A549 (cell line): Measurements from ENCODE around the gene SWI5. TPM values are rescaled to one million over a fixed set of nuclear protein-coding genes. Genes with fewer than 3 reads are reported as not detected.

Source experiments
- ATAC-seq, 2 experiments: fragments of 200-7000 bp in 1 of 2; fragments of >200 bp in 1 of 2; cut with Nextera tagmentation in 1 of 2; cut with Tn5 transposase in 1 of 2; 3 replicates each; pipeline versions ENCODE4 v1.8.0 to v1.9.1; 2018 to 2020; ENCODE audit warnings: mild to moderate bottlenecking in 1 of 2, moderate library complexity in 1 of 2
- CTCF ChIA-PET: fragments of 300-600 bp; sonication (Branson Sonifier 250); formaldehyde crosslinking; extraction: SDS; loops from one replicate; lab custom pipeline; 2021; ENCODE audit warnings: antibody characterized with exemption, inconsistent platforms; lab: Yijun Ruan, JAX
- POLR2A ChIA-PET: fragments of 350-600 bp; formaldehyde crosslinking; extraction: SDS; loops from one replicate; lab custom pipeline; 2021; ENCODE audit warnings: antibody characterized with exemption, inconsistent platforms; lab: Yijun Ruan, JAX
- DNase-seq, 2 experiments: peaks; one replicate each; pipeline versions ENCODE4 v3.0.0 to v3.0.0-alpha.2; 2011 to 2016; ENCODE audit warnings: low read depth in 1 of 2, low spot score in 1 of 2
- FAIRE-seq: peaks from 2 replicates; lab custom pipeline; 2011; peaks lifted over from hg19 to GRCh38; lab: Jason Lieb, UNC
- H3K27ac ChIP-seq, 2 experiments: fragments of >200 bp; sonication (Bioruptor Twin); formaldehyde crosslinking; 3 replicates each; pipeline ENCODE4 v1.5.1; 2016 to 2017
- H3K4me1 ChIP-seq: fragments of >200 bp; sonication (Bioruptor Twin); formaldehyde crosslinking; 3 replicates; pipeline ENCODE4 v1.6.1; 2016
- H3K4me2 ChIP-seq: fragments of >200 bp; sonication (Bioruptor Twin); formaldehyde crosslinking; 3 replicates; pipeline ENCODE4 v1.6.1; 2016
- H3K4me3 ChIP-seq: fragments of >200 bp; sonication (Bioruptor Twin); formaldehyde crosslinking; 3 replicates; pipeline ENCODE4 v1.5.1; 2016
- H3K9me3 ChIP-seq: fragments of >200 bp; sonication (Bioruptor Twin); formaldehyde crosslinking; 3 replicates; pipeline ENCODE4 v1.6.1; 2016
- BHLHE40 ChIP-seq: IDR thresholded peaks from 2 replicates; pipeline ENCODE4 v1.6.1; 2012; ENCODE audit warnings: low read depth, low read length, inconsistent platforms
- CBX2 ChIP-seq: fragments of 200-600 bp; sonication (generic); IDR thresholded peaks from 2 replicates; pipeline ENCODE4 v1.6.1; 2016; ENCODE audit warnings: low read depth, mild to moderate bottlenecking, borderline replicate concordance
- CBX8 ChIP-seq: fragments of 200-600 bp; sonication (generic); IDR thresholded peaks from 2 replicates; pipeline ENCODE4 v1.6.1; 2016
- EHMT2 ChIP-seq: fragments of 200-600 bp; sonication (generic); IDR thresholded peaks from 2 replicates; pipeline ENCODE4 v1.6.1; 2016; ENCODE audit warnings: antibody characterized with exemption, low read depth, mild to moderate bottlenecking, moderate library complexity
- HEYL ChIP-seq: fragments of 250-450 bp; sonication (Bioruptor Pico); IDR thresholded peaks from 2 replicates; pipeline ENCODE4 v1.8.0; 2021; ENCODE audit warnings: mild to moderate bottlenecking, moderate library complexity
- HOXB13 ChIP-seq: fragments of 250-450 bp; sonication (Bioruptor Pico); IDR thresholded peaks from 2 replicates; pipeline ENCODE4 v1.5.0; 2020; ENCODE audit warnings: low read depth, mild to moderate bottlenecking, moderate library complexity
- MAFK ChIP-seq: fragments of 450-650 bp; IDR thresholded peaks from 2 replicates; pipeline ENCODE4 v1.6.1; 2014; ENCODE audit not compliant: partially characterized antibody
- MAZ ChIP-seq: fragments of 150-350 bp; IDR thresholded peaks from 2 replicates; pipeline ENCODE4 v1.6.1; 2014; ENCODE audit warnings: antibody characterized with exemption, low read depth, low read length, borderline replicate concordance
- MYC ChIP-seq: IDR thresholded peaks from 2 replicates; pipeline ENCODE4 v1.6.1; 2012; ENCODE audit warnings: mild to moderate bottlenecking, inconsistent platforms, low read length, improper control_type of control experiment, borderline replicate concordance
- NR3C1 ChIP-seq: fragments of >200 bp; sonication (Bioruptor Twin); formaldehyde crosslinking; IDR thresholded peaks from 3 replicates; pipeline ENCODE4 v1.6.1; 2017
- POLR2A ChIP-seq: IDR thresholded peaks from 2 replicates; pipeline ENCODE4 v1.6.1; 2012; ENCODE audit warnings: mild to moderate bottlenecking, low read length
- POLR2AphosphoS2 ChIP-seq: conservative IDR thresholded peaks from 2 replicates; pipeline ENCODE4 v1.6.1; 2012; ENCODE audit warnings: low read length, improper control_type of control experiment, inconsistent platforms
- RARB ChIP-seq: fragments of 250-450 bp; sonication (Bioruptor Pico); IDR thresholded peaks from 2 replicates; pipeline ENCODE4 v1.8.0; 2021; ENCODE audit warnings: mild to moderate bottlenecking, moderate library complexity
- SREBF2 ChIP-seq: fragments of 450-650 bp; IDR thresholded peaks from 2 replicates; pipeline ENCODE4 v1.6.1; 2014; ENCODE audit warnings: mild to moderate bottlenecking, moderate library complexity
- TFCP2L1 ChIP-seq: fragments of 250-450 bp; sonication (Bioruptor Pico); IDR thresholded peaks from 2 replicates; pipeline ENCODE4 v1.5.0; 2021; ENCODE audit warnings: mild to moderate bottlenecking
- ZNF302 ChIP-seq: fragments of 250-450 bp; sonication (Bioruptor Pico); IDR thresholded peaks from 2 replicates; pipeline ENCODE4 v1.9.0; 2021; ENCODE audit warnings: inconsistent platforms, mild to moderate bottlenecking, moderate library complexity
- WGBS: methylation state at CpG from one replicate; pipeline ENCODE4 v1.1.6; 2017; ENCODE audit errors: missing lambda C conversion rate; 5-methylcytosine and 5-hydroxymethylcytosine counted together
- polyA plus RNA-seq, 4 experiments: library from polyadenylated mRNA; depleted of rRNA in 3 of 4; stranded (reverse); fragments of >200 nt; fragmentation: RNase III in 1 of 4; extraction: RNeasy Plus Mini Kit Qiagen cat#74134 plus additional on column Dnase treatment in 1 of 4; gene quantifications; 2 replicates in 3 of 4; 3 replicates in 1 of 4; pipeline ENCODE4 v1.2.3, GENCODE V29; 2011 to 2017
- TF ChIP-seq, protein P1 (sequence below): fragments of 200-600 bp; sonication (generic); IDR thresholded peaks from 2 replicates; pipeline ENCODE4 v1.6.1; 2016; ENCODE audit warnings: antibody characterized with exemption, mild to moderate bottlenecking, moderate library complexity
- TF ChIP-seq, protein P2 (sequence below): fragments of 250-450 bp; sonication (Bioruptor Pico); IDR thresholded peaks from 2 replicates; pipeline ENCODE4 v1.5.0; 2020; ENCODE audit warnings: low read depth, mild to moderate bottlenecking, moderate library complexity
- TF ChIP-seq, protein P3 (sequence below): IDR thresholded peaks from 2 replicates; pipeline ENCODE4 v1.6.1; 2012

The SWI5 gene
- polyA plus RNA-seq, 2 of the 4 experiments (the other 2 are of a cell fraction): 45.3 to 66.8 TPM

DNA sequence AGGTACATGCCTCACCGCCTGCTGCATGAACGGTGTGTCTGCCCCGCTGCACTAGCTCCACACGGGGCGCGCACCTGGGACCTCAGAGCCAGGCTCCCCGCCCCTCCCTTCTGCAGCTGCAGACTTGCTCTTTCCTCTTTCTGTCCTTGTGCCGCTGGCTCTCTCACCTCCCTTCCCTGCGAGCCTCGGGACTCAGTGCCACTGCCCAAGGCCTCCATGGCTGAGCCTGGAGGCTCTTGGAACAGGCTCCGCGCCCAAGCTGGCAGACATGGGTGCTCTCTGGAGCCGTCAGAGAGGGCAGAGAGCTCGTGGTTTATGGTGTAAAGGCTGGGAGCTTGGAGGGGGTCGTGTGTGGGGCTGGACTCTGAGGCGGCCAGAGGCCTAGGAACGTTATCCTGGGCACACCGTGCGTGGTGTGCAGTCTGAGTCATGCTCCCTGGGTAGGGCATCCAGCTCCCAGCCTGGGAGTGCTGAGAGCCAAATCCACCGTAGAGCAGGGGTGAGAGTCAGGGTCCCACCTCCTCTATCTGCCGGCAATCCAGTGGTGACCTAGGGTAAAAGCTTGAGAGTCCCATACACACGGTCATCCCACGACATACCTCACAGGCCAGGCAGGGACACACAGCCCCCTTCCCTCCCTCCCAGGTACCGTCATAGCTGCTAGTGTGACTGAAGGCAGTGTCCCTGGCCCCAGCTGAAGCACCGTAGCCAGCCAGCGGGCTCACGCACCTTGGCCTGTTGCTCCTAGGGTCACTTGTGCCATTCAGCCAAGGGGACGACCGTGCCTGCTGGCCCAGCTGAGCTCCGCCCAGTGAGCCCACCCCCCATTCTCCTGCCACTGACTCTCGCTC lies 22.7 kb upstream of the SWI5 start:
- no peaks in the 10 kb centered on the region for H3K9me3 ChIP-seq
- H3K4me3 ChIP-seq: no peak overlapping the region
- ChIA-PET POLR2A (no interaction called here), CTCF (interaction anchor here (0.9 to 4.3 kb wide), 10 partner anchors 9 to 280 kb away, joined by 3 to 37 read pairs (median 3); no protein-coding TSS in a partner anchor)
- no peak overlapping the region for H3K27ac ChIP-seq
- H3K4me2 ChIP-seq: no peak overlapping the region
- WGBS: 84% methylated on average over 29 of the region's 31 CpGs
- no peak for ATAC-seq
- TF ChIP-seq MYC (no peak), CBX2 (no peak), RARB (CRISPR knock-in tag) (no peak), HOXB13 (CRISPR knock-in tag) (no peak), POLR2A (no peak), HEYL (CRISPR knock-in tag) (no peak), NR3C1 (no peak), BHLHE40 (no peak), CBX8 (no peak), TFCP2L1 (CRISPR knock-in tag) (no peak), POLR2AphosphoS2 (no peak), ZNF302 (CRISPR knock-in tag) (no peak), MAFK (no peak), SREBF2 (no peak), EHMT2 (no peak)
- TF ChIP-seq, protein P1, sequence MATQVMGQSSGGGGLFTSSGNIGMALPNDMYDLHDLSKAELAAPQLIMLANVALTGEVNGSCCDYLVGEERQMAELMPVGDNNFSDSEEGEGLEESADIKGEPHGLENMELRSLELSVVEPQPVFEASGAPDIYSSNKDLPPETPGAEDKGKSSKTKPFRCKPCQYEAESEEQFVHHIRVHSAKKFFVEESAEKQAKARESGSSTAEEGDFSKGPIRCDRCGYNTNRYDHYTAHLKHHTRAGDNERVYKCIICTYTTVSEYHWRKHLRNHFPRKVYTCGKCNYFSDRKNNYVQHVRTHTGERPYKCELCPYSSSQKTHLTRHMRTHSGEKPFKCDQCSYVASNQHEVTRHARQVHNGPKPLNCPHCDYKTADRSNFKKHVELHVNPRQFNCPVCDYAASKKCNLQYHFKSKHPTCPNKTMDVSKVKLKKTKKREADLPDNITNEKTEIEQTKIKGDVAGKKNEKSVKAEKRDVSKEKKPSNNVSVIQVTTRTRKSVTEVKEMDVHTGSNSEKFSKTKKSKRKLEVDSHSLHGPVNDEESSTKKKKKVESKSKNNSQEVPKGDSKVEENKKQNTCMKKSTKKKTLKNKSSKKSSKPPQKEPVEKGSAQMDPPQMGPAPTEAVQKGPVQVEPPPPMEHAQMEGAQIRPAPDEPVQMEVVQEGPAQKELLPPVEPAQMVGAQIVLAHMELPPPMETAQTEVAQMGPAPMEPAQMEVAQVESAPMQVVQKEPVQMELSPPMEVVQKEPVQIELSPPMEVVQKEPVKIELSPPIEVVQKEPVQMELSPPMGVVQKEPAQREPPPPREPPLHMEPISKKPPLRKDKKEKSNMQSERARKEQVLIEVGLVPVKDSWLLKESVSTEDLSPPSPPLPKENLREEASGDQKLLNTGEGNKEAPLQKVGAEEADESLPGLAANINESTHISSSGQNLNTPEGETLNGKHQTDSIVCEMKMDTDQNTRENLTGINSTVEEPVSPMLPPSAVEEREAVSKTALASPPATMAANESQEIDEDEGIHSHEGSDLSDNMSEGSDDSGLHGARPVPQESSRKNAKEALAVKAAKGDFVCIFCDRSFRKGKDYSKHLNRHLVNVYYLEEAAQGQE: no peak
- TF ChIP-seq, protein P2, sequence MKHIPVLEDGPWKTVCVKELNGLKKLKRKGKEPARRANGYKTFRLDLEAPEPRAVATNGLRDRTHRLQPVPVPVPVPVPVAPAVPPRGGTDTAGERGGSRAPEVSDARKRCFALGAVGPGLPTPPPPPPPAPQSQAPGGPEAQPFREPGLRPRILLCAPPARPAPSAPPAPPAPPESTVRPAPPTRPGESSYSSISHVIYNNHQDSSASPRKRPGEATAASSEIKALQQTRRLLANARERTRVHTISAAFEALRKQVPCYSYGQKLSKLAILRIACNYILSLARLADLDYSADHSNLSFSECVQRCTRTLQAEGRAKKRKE (CRISPR knock-in tag): no peak
- TF ChIP-seq, protein P3, sequence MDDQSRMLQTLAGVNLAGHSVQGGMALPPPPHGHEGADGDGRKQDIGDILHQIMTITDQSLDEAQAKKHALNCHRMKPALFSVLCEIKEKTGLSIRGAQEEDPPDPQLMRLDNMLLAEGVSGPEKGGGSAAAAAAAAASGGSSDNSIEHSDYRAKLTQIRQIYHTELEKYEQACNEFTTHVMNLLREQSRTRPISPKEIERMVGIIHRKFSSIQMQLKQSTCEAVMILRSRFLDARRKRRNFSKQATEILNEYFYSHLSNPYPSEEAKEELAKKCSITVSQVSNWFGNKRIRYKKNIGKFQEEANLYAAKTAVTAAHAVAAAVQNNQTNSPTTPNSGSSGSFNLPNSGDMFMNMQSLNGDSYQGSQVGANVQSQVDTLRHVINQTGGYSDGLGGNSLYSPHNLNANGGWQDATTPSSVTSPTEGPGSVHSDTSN: no peak
- no peak for DNase-seq
- no peak for FAIRE-seq
- no peaks in the 10 kb centered on the region for H3K4me1 ChIP-seq

DNA sequence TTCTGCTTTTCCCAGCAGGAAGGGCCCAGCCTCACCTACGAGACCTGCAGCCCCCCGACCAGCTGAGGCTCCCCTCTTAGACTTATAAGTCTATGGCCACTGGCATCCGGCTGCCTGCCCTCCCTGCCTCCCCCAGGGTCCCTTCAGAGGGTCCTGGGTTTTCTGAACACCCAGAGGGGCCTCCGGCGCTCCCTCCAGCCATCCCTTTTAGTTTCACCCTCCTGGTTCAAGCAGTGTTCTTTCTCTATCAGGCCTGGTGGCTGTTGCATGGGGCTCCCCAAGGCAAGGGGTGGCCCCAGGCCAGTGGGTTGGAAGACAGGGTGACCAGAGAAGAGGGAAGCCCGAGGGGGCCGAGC lies 22.1 kb upstream of the SWI5 start:
- 86% methylated on average over 7 of the region's 7 CpGs for WGBS
- no peak overlapping the region for H3K27ac ChIP-seq
- ATAC-seq: no peak
- FAIRE-seq: no peak
- no peak overlapping the region for H3K4me3 ChIP-seq
- CTCF ChIA-PET: interaction anchor here (0.9 to 4.3 kb wide), 8 partner anchors 14 to 279 kb away, joined by 3 to 37 read pairs (median 3); no protein-coding TSS in a partner anchor
- DNase-seq: no peak
- POLR2A ChIA-PET: no interaction called here
- TF ChIP-seq MAZ: no peak
- no peak overlapping the region for H3K4me2 ChIP-seq
- no peaks in the 10 kb centered on the region for H3K4me1 ChIP-seq
- no peaks in the 10 kb centered on the region for H3K9me3 ChIP-seq
